Naive thymus-derived CD8-positive, alpha-beta T cell (primary cell): Measurements from ENCODE around the gene ACADS. TPM values are rescaled to one million over a fixed set of nuclear protein-coding genes. Genes with fewer than 3 reads are reported as not detected.

Experiments
- ATAC-seq, 2 donors: fragments of 150-1000 bp; cut with Tn5 transposase in 1 of 2; sonication (Bioruptor Pico), chemical (Tn5 transposase) in 1 of 2; 1 replicate in 1 of 2; 2 replicates in 1 of 2; pipeline ENCODE4 v1.10.0; 2021; ENCODE audit warnings: mild to moderate bottlenecking in 2 of 2, moderate library complexity in 2 of 2
- POLR2A ChIA-PET: fragments of 350-600 bp; sonication (Branson Sonifier 250); formaldehyde crosslinking; loops from one replicate; lab custom pipeline; 2021; ENCODE audit warnings: antibody characterized with exemption; lab: Charles Lee
- DNase-seq, 10 donors: peaks; one replicate each; pipeline versions ENCODE4 v3.0.0 to v3.0.0-alpha.2; 2020 to 2022
- H3K27ac Mint-ChIP-seq, 10 donors: one replicate each; pipeline ENCODE4 v1.8.0; 2020 to 2022; ENCODE audit warnings: mild to moderate bottlenecking in 10 of 10, mixed read lengths in 10 of 10, moderate library complexity in 4 of 10, inconsistent platforms in 1 of 10
- H3K27me3 Mint-ChIP-seq, 5 donors: one replicate each; pipeline ENCODE4 v1.8.0; 2021 to 2022; ENCODE audit warnings: mixed read lengths in 5 of 5
- H3K36me3 Mint-ChIP-seq, 3 donors: one replicate each; pipeline ENCODE4 v1.8.0; 2020 to 2022; ENCODE audit warnings: mixed read lengths in 3 of 3, mild to moderate bottlenecking in 2 of 3, inconsistent platforms in 1 of 3
- H3K4me1 Mint-ChIP-seq, 4 donors: one replicate each; pipeline ENCODE4 v1.8.0; 2021 to 2022; ENCODE audit warnings: mixed read lengths in 4 of 4
- H3K4me3 Mint-ChIP-seq, 10 donors: one replicate each; pipeline ENCODE4 v1.8.0; 2020 to 2022; ENCODE audit warnings: mild to moderate bottlenecking in 10 of 10, mixed read lengths in 10 of 10, moderate library complexity in 6 of 10, inconsistent platforms in 1 of 10
- H3K9me3 Mint-ChIP-seq, 9 donors: one replicate each; pipeline ENCODE4 v1.8.0; 2020 to 2022; ENCODE audit warnings: mixed read lengths in 9 of 9, mild to moderate bottlenecking in 3 of 9, inconsistent platforms in 1 of 9, moderate library complexity in 1 of 9
- polyA plus RNA-seq, 3 donors: library from polyadenylated mRNA; unstranded; fragments of 300-500 nt; fragmentation: Illumina TruSeq; gene quantifications; one replicate each; pipeline ENCODE4 v1.2.3, GENCODE V29; 2021
- total RNA-seq, 8 experiments: library from RNA in 2 of 8; stranded (reverse) in 2 of 8; gene quantifications; one replicate each; pipeline ENCODE4 v1.2.3 and lab custom pipeline; 2021 to 2026

Gene ACADS
- total RNA-seq (10 to 100 TPM; 14.7 to 15.6 TPM), polyA plus RNA-seq (10 to 100 TPM; 17.7 to 25.7 (median 22.7) TPM), total RNA-seq (lab: John Stamatoyannopoulos, UW) (3.4 to 26.0 (median 20.1) reads per million in 6 experiments)

- ATAC-seq = peak; percentile 99 to 100
- Mint-ChIP-seq H3K27me3 (no peaks in the 10 kb centered on the region), H3K4me3 (peak within 1 kb of the TSS; percentile 90 to 96 (median 93)), H3K4me1 (peaks cover 11 to 32% (median 26%) of the 10 kb centered on the region in 4 donors), H3K9me3 (no peaks in the 10 kb centered on the region), H3K27ac (peak within 1 kb of the TSS; percentile 45 to 95 (median 83)), H3K36me3 (peaks cover 5 to 50% (median 18%) of the 10 kb centered on the region in 3 donors)
- POLR2A ChIA-PET = interaction anchor here (0.6 kb wide), 1 partner anchor 1170 kb away, joined by 4 read pairs; no protein-coding TSS in a partner anchor
- peak; percentile 80 to 94 (median 87) for DNase-seq
Observed at GRCh38 chr12:120725659-120726509, at the start of gene ACADS. TSS of gene ACADS (plus strand) at chr12:120725826. CDS start at chr12:120725886, 60 bp downstream.

GRCh38 chr12:120677765-120678473, 47.7 kb upstream of the ACADS start:
- Mint-ChIP-seq H3K4me3 (no peak overlapping the region), H3K27ac (no peak overlapping the region), H3K4me1 (peaks cover 0 to 26% (median 2%) of the 10 kb centered on the region in 4 donors), H3K9me3 (no peaks in the 10 kb centered on the region), H3K36me3 (no peaks in the 10 kb centered on the region), H3K27me3 (peaks cover 0 to 7% (median 0%) of the 10 kb centered on the region in 5 donors)
- ATAC-seq (no peak), DNase-seq (no peak)
- POLR2A ChIA-PET = no interaction called here

- DNase-seq (no peak), ATAC-seq (no peak)
- Mint-ChIP-seq H3K4me3 (no peak overlapping the region), H3K27me3 (peaks cover 0 to 7% (median 0%) of the 10 kb centered on the region in 5 donors), H3K36me3 (no peaks in the 10 kb centered on the region), H3K9me3 (no peaks in the 10 kb centered on the region), H3K27ac (no peak overlapping the region), H3K4me1 (peaks cover 0 to 25% (median 2%) of the 10 kb centered on the region in 4 donors)
- POLR2A ChIA-PET = no interaction called here
Observed at GRCh38 chr12:120678572-120678971, 47.1 kb upstream of the ACADS start.

- Mint-ChIP-seq H3K4me3 (no peak overlapping the region), H3K27ac (no peak overlapping the region), H3K4me1 (peaks cover 0 to 28% (median 2%) of the 10 kb centered on the region in 4 donors), H3K27me3 (peaks cover 0 to 5% (median 0%) of the 10 kb centered on the region in 5 donors), H3K9me3 (no peaks in the 10 kb centered on the region), H3K36me3 (no peaks in the 10 kb centered on the region)
- POLR2A ChIA-PET = no interaction called here
- no peak for DNase-seq
- ATAC-seq = no peak
Observed at GRCh38 chr12:120680165-120680738, 45.4 kb upstream of the ACADS start.

- Mint-ChIP-seq H3K36me3 (no peaks in the 10 kb centered on the region), H3K4me3 (peak overlapping the region in 5 of 10 donors; percentile 57 to 93 (median 85)), H3K27ac (peak overlapping the region in 4 of 10 donors; percentile 44 to 97 (median 70)), H3K27me3 (no peaks in the 10 kb centered on the region), H3K4me1 (peaks cover 17 to 44% (median 19%) of the 10 kb centered on the region in 4 donors), H3K9me3 (no peaks in the 10 kb centered on the region)
- POLR2A ChIA-PET = interaction anchor here (0.9 kb wide), 1 partner anchor 11 kb away, joined by 4 read pairs; no protein-coding TSS in a partner anchor
- ATAC-seq (no peak), DNase-seq (no peak)
Observed at GRCh38 chr12:120684523-120684932, 41.1 kb upstream of the ACADS start.

GRCh38 chr12:120685522-120685921, 40.1 kb upstream of the ACADS start:
- no peak for ATAC-seq
- Mint-ChIP-seq H3K4me1 (peaks cover 17 to 49% (median 28%) of the 10 kb centered on the region in 4 donors), H3K36me3 (no peaks in the 10 kb centered on the region), H3K27ac (peak overlapping the region in 9 of 10 donors; percentile 10 to 98 (median 93)), H3K4me3 (peak overlapping the region in 9 of 10 donors; percentile 85 to 97 (median 92)), H3K27me3 (no peaks in the 10 kb centered on the region), H3K9me3 (no peaks in the 10 kb centered on the region)
- DNase-seq = no peak
- POLR2A ChIA-PET = interaction anchor here (0.6 to 0.9 kb wide), 2 partner anchors 10 to 19 kb away, joined by 4 to 6 read pairs; no protein-coding TSS in a partner anchor

GRCh38 chr12:120686151-120686689, 39.4 kb upstream of the ACADS start:
- peaks cover 19 to 56% (median 34%) of the 10 kb centered on the region in 4 donors for H3K4me1 Mint-ChIP-seq
- peak; percentile 75 to 78 for ATAC-seq
- no peaks in the 10 kb centered on the region for H3K9me3 Mint-ChIP-seq
- DNase-seq = peak in 9 of 10 donors; percentile 94 to 98 (median 97)
- H3K36me3 Mint-ChIP-seq = no peaks in the 10 kb centered on the region
- H3K4me3 Mint-ChIP-seq = peak overlapping the region; percentile 85 to 97 (median 92)
- peak overlapping the region; percentile 88 to 98 (median 96) for H3K27ac Mint-ChIP-seq
- no peaks in the 10 kb centered on the region for H3K27me3 Mint-ChIP-seq
- POLR2A ChIA-PET = interaction anchor here (0.5 to 2.0 kb wide), 6 partner anchors 13 to 1581 kb away, joined by 4 to 11 read pairs (median 6); partner anchors contain the start of genes POP5, RNU4-2, RPLP0 and UNC119B

GRCh38 chr12:120686690-120687577, 38.7 kb upstream of the ACADS start, which contains the start of gene MLEC:
TSS of gene MLEC (plus strand) at chr12:120687149. CDS start at chr12:120687297, 148 bp downstream.
- H3K27ac Mint-ChIP-seq = peak within 1 kb of the TSS; percentile 88 to 98 (median 96)
- peak within 1 kb of the TSS; percentile 85 to 97 (median 92) for H3K4me3 Mint-ChIP-seq
- H3K36me3 Mint-ChIP-seq = no peaks in the 10 kb centered on the region
- ATAC-seq (peak; percentile 81 to 83), DNase-seq (peak; percentile 98 to 100 (median 99))
- no peaks in the 10 kb centered on the region for H3K9me3 Mint-ChIP-seq
- no peaks in the 10 kb centered on the region for H3K27me3 Mint-ChIP-seq
- peaks cover 19 to 62% (median 39%) of the 10 kb centered on the region in 4 donors for H3K4me1 Mint-ChIP-seq
- POLR2A ChIA-PET = interaction anchor here (0.5 to 2.0 kb wide), 8 partner anchors 12 to 1580 kb away, joined by 3 to 11 read pairs (median 6); partner anchors contain the start of genes POP5, RNU4-2, RPLP0 and UNC119B

GRCh38 chr12:120687578-120688289, 37.9 kb upstream of the ACADS start:
- Mint-ChIP-seq H3K4me1 (peaks cover 26 to 70% (median 47%) of the 10 kb centered on the region in 4 donors), H3K9me3 (no peaks in the 10 kb centered on the region), H3K4me3 (peak overlapping the region; percentile 85 to 91 (median 89)), H3K27me3 (no peaks in the 10 kb centered on the region), H3K36me3 (peaks cover 0 to 4% (median 0%) of the 10 kb centered on the region in 3 donors), H3K27ac (peak overlapping the region in 9 of 10 donors; percentile 70 to 90 (median 80))
- POLR2A ChIA-PET = interaction anchor here (1.0 to 2.0 kb wide), 4 partner anchors 11 to 487 kb away, joined by 4 to 11 read pairs (median 6); partner anchors contain the start of genes POP5, RPLP0 and UNC119B
- peak in 6 of 10 donors; percentile 12 to 33 (median 16) for DNase-seq
- ATAC-seq = no peak

- peaks cover 28 to 74% (median 53%) of the 10 kb centered on the region in 4 donors for H3K4me1 Mint-ChIP-seq
Observed at GRCh38 chr12:120688527-120689071, 37.0 kb upstream of the ACADS start.

More at GRCh38 chr12:120688527-120689071, 37.0 kb upstream of the ACADS start:
- H3K27me3 Mint-ChIP-seq = no peaks in the 10 kb centered on the region
- H3K27ac Mint-ChIP-seq = peak overlapping the region in 8 of 10 donors; percentile 25 to 90 (median 80)
- DNase-seq (no peak), ATAC-seq (no peak)
- peaks cover 0 to 11% (median 0%) of the 10 kb centered on the region in 3 donors for H3K36me3 Mint-ChIP-seq
- peak overlapping the region; percentile 85 to 91 (median 89) for H3K4me3 Mint-ChIP-seq
- H3K9me3 Mint-ChIP-seq = no peaks in the 10 kb centered on the region
- POLR2A ChIA-PET = no interaction called here
